IMR-90 (cell line): ENCODE data around the gene RELT. TPM values are rescaled to one million over a fixed set of nuclear protein-coding genes. Genes with fewer than 3 reads are reported as not detected.

Source experiments
- ATAC-seq: fragments of 200-7000 bp; cut with Tn5 transposase; 2 replicates; pipeline ENCODE4 v1.9.1; 2020; ENCODE audit warnings: low read depth, mild to moderate bottlenecking, moderate library complexity
- BruUV-seq: library from RNA; stranded (reverse); fragments of 400-500 nt; replicated peaks from 2 replicates; lab custom pipeline; 2021; lab: Mats Ljungman, UMichigan
- CTCF ChIA-PET: fragments of 300-600 bp; formaldehyde crosslinking; extraction: SDS; loops from one replicate; lab custom pipeline; 2021; ENCODE audit warnings: antibody characterized with exemption; lab: Yijun Ruan, JAX
- POLR2A ChIA-PET: fragments of 300-600 bp; sonication (Branson Sonifier 250); formaldehyde crosslinking; loops from one replicate; lab custom pipeline; 2022; ENCODE audit warnings: antibody characterized with exemption; ENCODE audit not compliant: unreplicated experiment; lab: Charles Lee
- DNase-seq: peaks from one replicate; pipeline ENCODE4 v3.0.0; 2013
- H2AFZ ChIP-seq: replicated peaks from 2 replicates; pipeline ENCODE3; 2013; ENCODE audit warnings: low read length, mild to moderate bottlenecking; ENCODE audit not compliant: poor library complexity
- H2AK5ac ChIP-seq: 2 replicates; pipeline ENCODE4 v1.6.1; 2013; ENCODE audit warnings: low read depth, low read length, inconsistent platforms
- H2AK9ac ChIP-seq: replicated peaks from 2 replicates; pipeline ENCODE3; 2013; ENCODE audit warnings: mild to moderate bottlenecking, low read depth, low read length, moderate library complexity; ENCODE audit not compliant: poor library complexity
- H2BK120ac ChIP-seq: 2 replicates; pipeline ENCODE4 v1.6.1; 2013; ENCODE audit warnings: low read depth, low read length, inconsistent platforms
- H2BK15ac ChIP-seq: 3 replicates; pipeline ENCODE4 v1.6.1; 2013; ENCODE audit warnings: low read depth, low read length, inconsistent platforms
- H2BK20ac ChIP-seq: 2 replicates; pipeline ENCODE4 v1.6.1; 2013; ENCODE audit warnings: low read depth, mild to moderate bottlenecking, inconsistent platforms, low read length, moderate library complexity
- H2BK5ac ChIP-seq: 2 replicates; pipeline ENCODE4 v1.6.1; 2013; ENCODE audit warnings: mild to moderate bottlenecking, low read depth, low read length, inconsistent platforms; ENCODE audit not compliant: poor library complexity, severe bottlenecking
- H3K14ac ChIP-seq: replicated peaks from 2 replicates; pipeline ENCODE4 v1.6.1; 2013; ENCODE audit warnings: low read depth, low read length, inconsistent platforms
- H3K18ac ChIP-seq: 2 replicates; pipeline ENCODE4 v1.6.1; 2013; ENCODE audit warnings: low read depth, low read length, control low read depth
- H3K23ac ChIP-seq: 2 replicates; pipeline ENCODE4 v1.6.1; 2013; ENCODE audit warnings: low read depth, low read length, inconsistent platforms
- H3K27ac ChIP-seq: 2 replicates; pipeline ENCODE4 v1.5.1; 2013; ENCODE audit warnings: mild to moderate bottlenecking, control low read depth, low read length; ENCODE audit not compliant: insufficient read depth
- H3K27me3 ChIP-seq: 2 replicates; pipeline ENCODE4 v1.6.1; 2013; ENCODE audit warnings: low read length; ENCODE audit not compliant: control insufficient read depth, insufficient read depth
- H3K36me3 ChIP-seq: 2 replicates; pipeline ENCODE4 v1.6.1; 2013; ENCODE audit warnings: low read length, mixed read lengths; ENCODE audit not compliant: control insufficient read depth, insufficient read depth
- H3K4ac ChIP-seq: 2 replicates; pipeline ENCODE4 v1.6.1; 2013; ENCODE audit warnings: low read depth, low read length, inconsistent platforms
- H3K4me1 ChIP-seq: 2 replicates; pipeline ENCODE4 v1.6.1; 2013; ENCODE audit warnings: low read length, mixed read lengths; ENCODE audit not compliant: control insufficient read depth, insufficient read depth
- H3K4me2 ChIP-seq: 2 replicates; pipeline ENCODE4 v1.6.1; 2013; ENCODE audit warnings: low read depth, mild to moderate bottlenecking, control low read depth, low read length, moderate library complexity
- H3K4me3 ChIP-seq: 2 replicates; pipeline ENCODE4 v1.5.1; 2013; ENCODE audit warnings: low read depth, mild to moderate bottlenecking, control low read depth, low read length, moderate library complexity; ENCODE audit not compliant: insufficient read depth
- H3K56ac ChIP-seq: 2 replicates; pipeline ENCODE4 v1.6.1; 2013; ENCODE audit warnings: low read length, inconsistent platforms; ENCODE audit not compliant: insufficient read depth; ENCODE audit errors: extremely low read depth
- H3K79me1 ChIP-seq, 2 experiments: 2 replicates each; pipeline ENCODE4 v1.6.1; 2013; ENCODE audit warnings: low read length in 2 of 2, inconsistent platforms in 1 of 2, low read depth in 1 of 2
- H3K9ac ChIP-seq: 2 replicates; pipeline ENCODE4 v1.6.1; 2013; ENCODE audit warnings: low read depth, low read length, control low read depth
- H3K9me1 ChIP-seq: 2 replicates; pipeline ENCODE4 v1.6.1; 2013; ENCODE audit warnings: low read length, inconsistent platforms; ENCODE audit not compliant: insufficient read depth
- H3K9me3 ChIP-seq: 2 replicates; pipeline ENCODE4 v1.6.1; 2013; ENCODE audit warnings: low read length; ENCODE audit not compliant: control insufficient read depth, insufficient read depth
- H4K20me1 ChIP-seq: 2 replicates; pipeline ENCODE4 v1.6.1; 2013; ENCODE audit warnings: low read length, inconsistent platforms; ENCODE audit not compliant: insufficient read depth
- H4K5ac ChIP-seq: 2 replicates; pipeline ENCODE4 v1.6.1; 2013; ENCODE audit warnings: mild to moderate bottlenecking, low read depth, low read length, control low read depth
- H4K8ac ChIP-seq, 2 experiments: 2 replicates each; pipeline ENCODE4 v1.6.1; 2013; ENCODE audit warnings: low read depth in 2 of 2, low read length in 2 of 2, control low read depth in 1 of 2, inconsistent platforms in 1 of 2
- H4K91ac ChIP-seq: 2 replicates; pipeline ENCODE4 v1.6.1; 2013; ENCODE audit warnings: low read depth, low read length, inconsistent platforms; ENCODE audit not compliant: insufficient read depth
- BHLHE40 ChIP-seq: fragments of 150-350 bp; IDR thresholded peaks from 2 replicates; pipeline ENCODE4 v1.6.1; 2016; ENCODE audit warnings: mild to moderate bottlenecking, low read depth, low read length
- CEBPB ChIP-seq: IDR thresholded peaks from 2 replicates; pipeline ENCODE4 v1.6.1; 2012; ENCODE audit warnings: low read depth, low read length, improper control_type of control experiment
- CHD1 ChIP-seq: IDR thresholded peaks from 2 replicates; pipeline ENCODE4 v1.6.1; 2012; ENCODE audit warnings: low read depth, low read length, improper control_type of control experiment
- ELK1 ChIP-seq: fragments of 150-350 bp; IDR thresholded peaks from 2 replicates; pipeline ENCODE4 v1.6.1; 2016; ENCODE audit warnings: low read depth, mild to moderate bottlenecking, low read length, moderate library complexity, borderline replicate concordance
- FOS ChIP-seq: fragments of 150-350 bp; IDR thresholded peaks from 2 replicates; pipeline ENCODE4 v1.6.1; 2016; ENCODE audit warnings: low read depth, low read length
- NFE2L2 ChIP-seq: fragments of 150-350 bp; IDR thresholded peaks from 2 replicates; pipeline ENCODE4 v1.6.1; 2016; ENCODE audit warnings: low read depth, mild to moderate bottlenecking, low read length
- POLR2A ChIP-seq: IDR thresholded peaks from 2 replicates; pipeline ENCODE4 v1.6.1; 2012; ENCODE audit warnings: mild to moderate bottlenecking, low read depth, low read length
- RAD21 ChIP-seq: IDR thresholded peaks from 2 replicates; pipeline ENCODE4 v1.6.1; 2012; ENCODE audit warnings: low read length, improper control_type of control experiment
- RCOR1 ChIP-seq: IDR thresholded peaks from 2 replicates; pipeline ENCODE4 v1.6.1; 2012; ENCODE audit warnings: mild to moderate bottlenecking, low read length, improper control_type of control experiment; ENCODE audit not compliant: insufficient replicate concordance
- SMC3 ChIP-seq: fragments of 150-350 bp; IDR thresholded peaks from 2 replicates; pipeline ENCODE4 v1.6.1; 2016; ENCODE audit warnings: low read depth, mild to moderate bottlenecking, antibody characterized with exemption, low read length, moderate library complexity
- USF2 ChIP-seq: fragments of 150-350 bp; IDR thresholded peaks from 2 replicates; pipeline ENCODE4 v1.6.1; 2017; ENCODE audit warnings: mild to moderate bottlenecking, antibody characterized with exemption, low read length, low read depth
- WGBS, 2 experiments: methylation state at CpG; one replicate each; pipeline versions ENCODE4 v1.1.5 to v1.1.7; 2013; ENCODE audit warnings: missing lambda C conversion rate in 2 of 2; ENCODE audit not compliant: insufficient read length in 1 of 2; ENCODE audit errors: extremely low coverage in 2 of 2; 5-methylcytosine and 5-hydroxymethylcytosine counted together
- dilution Hi-C: fragments of 300-500 bp; cut with HindIII; formaldehyde crosslinking; loops from one replicate; pipeline ENCODE4 v1.14.3; 2018; ENCODE audit warnings: low sequenced_read_pairs; ENCODE audit not compliant: unreplicated experiment
- in situ Hi-C: fragments of 300-500 bp; cut with MboI; formaldehyde crosslinking; loops from 3 replicates; pipeline ENCODE4 v1.14.3; 2019; ENCODE audit warnings: low sequenced_read_pairs, inconsistent platforms, mixed read lengths
- intact Hi-C: fragments of 100-400 bp; cut with micrococcal nuclease; formaldehyde crosslinking; loops from 2 replicates; pipeline ENCODE4 v1.10.0; 2022
- polyA plus RNA-seq, 3 experiments: library from polyadenylated mRNA; depleted of rRNA; stranded (reverse); fragments of >200 nt; gene quantifications; 2 replicates each; pipeline ENCODE4 v1.2.3, GENCODE V29; 2012; ENCODE audit warnings: low replicate concordance in 1 of 3
- total RNA-seq: library from RNA; depleted of rRNA; stranded (reverse); fragments of >200 nt; gene quantifications from 2 replicates; pipeline ENCODE4 v1.2.3, GENCODE V29; 2012

RELT gene
- total and polyA plus RNA-seq, 2 of the 4 experiments (the other 2 are of a cell fraction), result 2.3 to 5.3 TPM

DNA sequence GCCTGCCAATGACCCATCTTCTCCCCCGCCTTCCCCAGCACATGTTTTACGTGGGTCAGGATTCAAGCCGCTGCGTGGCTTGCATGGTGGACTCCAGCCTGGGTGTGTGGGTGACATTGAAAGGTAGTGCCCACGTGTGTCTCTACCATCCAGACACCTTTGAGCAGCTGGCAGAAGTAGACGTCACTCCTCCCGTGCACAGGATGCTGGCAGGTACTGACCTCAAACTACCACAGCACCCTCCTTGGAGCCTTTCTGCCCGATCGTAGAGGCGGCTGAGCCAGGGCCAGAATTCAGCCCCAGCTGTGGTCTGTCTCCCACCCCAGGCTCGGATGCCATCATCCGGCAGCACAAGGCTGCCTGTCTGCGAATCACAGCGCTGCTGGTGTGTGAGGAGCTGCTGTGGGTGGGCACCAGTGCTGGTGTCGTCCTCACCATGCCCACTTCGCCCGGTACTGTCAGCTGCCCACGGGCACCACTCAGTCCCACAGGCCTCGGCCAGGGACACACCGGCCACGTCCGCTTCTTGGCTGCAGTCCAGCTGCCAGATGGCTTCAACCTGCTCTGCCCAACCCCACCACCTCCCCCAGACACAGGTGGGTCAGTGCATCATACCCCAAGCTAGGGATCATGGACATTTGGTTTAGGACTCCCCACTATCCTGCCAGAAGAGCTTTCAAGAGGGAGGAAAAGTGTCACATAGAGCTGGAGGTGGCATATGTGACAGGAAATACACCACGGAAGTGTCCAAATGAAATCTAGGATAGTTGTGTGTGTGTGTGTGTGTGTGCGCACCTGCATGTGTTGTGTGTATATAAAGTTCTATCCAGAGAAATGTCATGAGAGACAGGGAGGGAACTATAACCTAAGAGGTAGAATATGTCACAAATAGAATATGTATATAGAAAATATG lies 10.6 kb upstream of the RELT start:
- intact Hi-C loops, result no loop called here
- H3K4me2 ChIP-seq, result no peak overlapping the region
- H2BK15ac ChIP-seq, result no peak overlapping the region
- no TSS peak for BruUV-seq
- 0 out of 2 replicates have a peak, but pooled peaks cover 4% of the 10 kb centered on the region for H3K9me1 ChIP-seq
- H2BK5ac ChIP-seq, result no peak overlapping the region
- ChIA-PET CTCF (interaction anchor here (1.5 kb wide), 1 partner anchor 14 kb away, joined by 3 read pairs; no protein-coding TSS in a partner anchor), POLR2A (no interaction called here)
- H3K27ac ChIP-seq, result no peak overlapping the region
- H3K4me3 ChIP-seq, result no peak overlapping the region
- no peak overlapping the region for H4K8ac ChIP-seq
- H3K36me3 ChIP-seq, result peaks cover 81% of the 10 kb centered on the region
- DNase-seq, result no peak
- no peak overlapping the region for H3K18ac ChIP-seq
- in situ Hi-C loops, result no loop called here
- TF ChIP-seq BHLHE40 (no peak), RCOR1 (no peak), RAD21 (no peak), FOS (no peak), CHD1 (no peak), POLR2A (no peak), ELK1 (no peak), CEBPB (no peak), NFE2L2 (no peak), SMC3 (no peak), USF2 (no peak)
- H2AK5ac ChIP-seq, result no peak overlapping the region
- no peak overlapping the region for H3K23ac ChIP-seq
- WGBS, 2 experiments, result no CpG with 5 or more reads among the region's 24 CpGs
- no peak for ATAC-seq
- H2BK20ac ChIP-seq, result no peak overlapping the region
- peaks cover 16% of the 10 kb centered on the region; the same call in 1 of the 2 replicates for H4K20me1 ChIP-seq
- no peak overlapping the region for H2BK120ac ChIP-seq
- peaks cover 0 to 25% of the 10 kb centered on the region in 2 experiments; a peak in 2 of 4 replicates for H3K79me1 ChIP-seq
- H2AK9ac ChIP-seq, result no peak overlapping the region
- no peak overlapping the region for H4K5ac ChIP-seq
- no peak overlapping the region for H3K14ac ChIP-seq
- dilution Hi-C loops, result no loop called here
- no peak overlapping the region for H3K9ac ChIP-seq
- H2AFZ ChIP-seq, result no peak overlapping the region
- H3K4me1 ChIP-seq, result no peaks in the 10 kb centered on the region
- no peaks in the 10 kb centered on the region for H3K9me3 ChIP-seq
- no peaks in the 10 kb centered on the region for H3K27me3 ChIP-seq
- H3K56ac ChIP-seq, result no peak overlapping the region
- H4K91ac ChIP-seq, result no peak overlapping the region
- no peak overlapping the region for H3K4ac ChIP-seq
